B cell (primary cell): ENCODE measurements around the gene CBLB. TPM values are rescaled to one million over a fixed set of nuclear protein-coding genes. Genes with fewer than 3 reads are reported as not detected.

Source experiments
- ATAC-seq: fragments of 200-7000 bp; cut with Tn5 transposase; one replicate; pipeline ENCODE4 v1.10.0; 2021; ENCODE audit warnings: low read depth, mild to moderate bottlenecking, moderate number of reproducible peaks, moderate library complexity
- CTCF ChIA-PET: fragments of 350-600 bp; sonication (Branson Sonifier 250); formaldehyde crosslinking; loops from one replicate; lab custom pipeline; 2021; ENCODE audit warnings: antibody characterized with exemption, inconsistent platforms; lab: Charles Lee
- POLR2A ChIA-PET: fragments of 350-600 bp; sonication (Branson Sonifier 250); formaldehyde crosslinking; loops from one replicate; lab custom pipeline; 2021; ENCODE audit warnings: antibody characterized with exemption; lab: Charles Lee
- DNase-seq: peaks from one replicate; pipeline ENCODE4 v3.0.0; 2013
- H2AFZ ChIP-seq: 2 replicates; pipeline ENCODE4 v1.6.1; 2012; ENCODE audit warnings: mild to moderate bottlenecking, low read depth, low read length; ENCODE audit not compliant: insufficient read depth, poor library complexity, severe bottlenecking
- H3K27ac ChIP-seq, 2 donors: 1 replicate in 1 of 2; 2 replicates in 1 of 2; pipeline ENCODE4 v1.5.1; 2012 to 2013; ENCODE audit warnings: low read length in 2 of 2, mild to moderate bottlenecking in 2 of 2, moderate library complexity in 1 of 2
- H3K27me3 ChIP-seq, 4 experiments: fragments of 200-600 bp in 1 of 4; sonication (generic) in 1 of 4; replicated peaks in 1 of 4; 1 replicate in 2 of 4; 2 replicates in 2 of 4; pipeline versions ENCODE4 v1.6.1 to v1.7.0; 2013 to 2016; ENCODE audit warnings: low read length in 3 of 4, mild to moderate bottlenecking in 2 of 4, mixed read lengths in 1 of 4, moderate library complexity in 1 of 4; ENCODE audit not compliant: insufficient read depth in 4 of 4, control insufficient read depth in 3 of 4; ENCODE audit errors: control extremely low read depth in 1 of 4
- H3K36me3 ChIP-seq, 2 experiments: replicated peaks in 1 of 2; 1 replicate in 1 of 2; 2 replicates in 1 of 2; pipeline versions ENCODE4 v1.6.1 to v1.7.1; 2013; ENCODE audit warnings: low read length in 1 of 2; ENCODE audit not compliant: insufficient read depth in 2 of 2, control insufficient read depth in 1 of 2; ENCODE audit errors: control extremely low read depth in 1 of 2, extremely low read depth in 1 of 2
- H3K4me1 ChIP-seq, 2 donors: fragments of 200-600 bp in 1 of 2; sonication (generic) in 1 of 2; 1 replicate in 1 of 2; 2 replicates in 1 of 2; pipeline versions ENCODE4 v1.5.1 to v1.6.1; 2013 to 2017; ENCODE audit warnings: low read length in 2 of 2; ENCODE audit not compliant: control insufficient read depth in 2 of 2, insufficient read depth in 2 of 2
- H3K4me2 ChIP-seq: replicated peaks from 2 replicates; pipeline ENCODE3; 2012; ENCODE audit warnings: mild to moderate bottlenecking, low read depth, low read length; ENCODE audit not compliant: poor library complexity, severe bottlenecking
- H3K4me3 ChIP-seq, 5 experiments: fragments of 200-600 bp in 1 of 5; sonication (generic) in 1 of 5; 1 replicate in 3 of 5; 2 replicates in 2 of 5; pipeline versions ENCODE4 v1.5.1 to v1.7.0; 2011 to 2016; ENCODE audit warnings: low read length in 4 of 5, mild to moderate bottlenecking in 4 of 5, low read depth in 2 of 5, control low read depth in 1 of 5, moderate library complexity in 1 of 5; ENCODE audit not compliant: insufficient read depth in 1 of 5; ENCODE audit errors: control extremely low read depth in 1 of 5, extremely low read depth in 1 of 5
- H3K79me2 ChIP-seq: fragments of 200-600 bp; sonication (generic); one replicate; pipeline ENCODE4 v1.6.0; 2016; ENCODE audit warnings: low read length; ENCODE audit not compliant: control insufficient read depth, insufficient read depth
- H3K9ac ChIP-seq: fragments of 200-600 bp; sonication (generic); 2 replicates; pipeline ENCODE4 v1.6.1; 2017; ENCODE audit warnings: mild to moderate bottlenecking, low read length, moderate library complexity
- H3K9me3 ChIP-seq, 3 donors: one replicate each; pipeline versions ENCODE4 v1.6.1 to v1.7.1; 2013; ENCODE audit warnings: low read length in 2 of 3; ENCODE audit not compliant: control insufficient read depth in 2 of 3, insufficient read depth in 1 of 3; ENCODE audit errors: control extremely low read depth in 1 of 3
- H4K20me1 ChIP-seq: 2 replicates; pipeline ENCODE4 v1.6.0; 2012; ENCODE audit warnings: mild to moderate bottlenecking, low read length; ENCODE audit not compliant: insufficient read depth, control insufficient read depth, poor library complexity, severe bottlenecking
- H3K27ac Mint-ChIP-seq: one replicate; pipeline ENCODE4 v1.8.0; 2021; ENCODE audit warnings: mixed read lengths
- H3K27me3 Mint-ChIP-seq: one replicate; pipeline ENCODE4 v1.8.0; 2021; ENCODE audit warnings: mixed read lengths
- H3K4me1 Mint-ChIP-seq: one replicate; pipeline ENCODE4 v1.8.0; 2021; ENCODE audit warnings: mixed read lengths
- H3K4me3 Mint-ChIP-seq: one replicate; pipeline ENCODE4 v1.8.0; 2021; ENCODE audit warnings: mixed read lengths
- H3K9me3 Mint-ChIP-seq: one replicate; pipeline ENCODE4 v1.8.0; 2022; ENCODE audit warnings: mixed read lengths; ENCODE audit not compliant: insufficient read depth
- CTCF ChIP-seq: fragments of 200-600 bp; IDR thresholded peaks from one replicate; pipeline ENCODE4 v1.8.0; 2022; ENCODE audit warnings: antibody characterized with exemption, mild to moderate bottlenecking
- EZH2 ChIP-seq: IDR thresholded peaks from 2 replicates; pipeline ENCODE4 v1.6.1; 2012; ENCODE audit warnings: borderline replicate concordance, low read depth, mild to moderate bottlenecking, moderate library complexity, low read length; ENCODE audit not compliant: insufficient read depth, poor library complexity, severe bottlenecking
- WGBS: methylation state at CpG from one replicate; pipeline ENCODE4 v1.1.5; 2013; ENCODE audit warnings: missing lambda C conversion rate; ENCODE audit not compliant: insufficient coverage; 5-methylcytosine and 5-hydroxymethylcytosine counted together
- intact Hi-C: fragments of 100-400 bp; cut with micrococcal nuclease; formaldehyde crosslinking; loops from one replicate; pipeline ENCODE4 v1.10.0; 2022
- polyA plus RNA-seq: library from polyadenylated mRNA; depleted of rRNA; stranded (reverse); fragments of >200 nt; gene quantifications from 2 replicates; pipeline ENCODE4 v1.2.3, GENCODE V29; 2012
- total RNA-seq, 2 donors: library from RNA; stranded (reverse); fragments of 120-200 nt in 1 of 2; gene quantifications; 1 replicate in 1 of 2; 2 replicates in 1 of 2; pipeline versions ENCODE4 v1.2.3 to v1.2.4, GENCODE V29; 2013 to 2022

Gene CBLB
- total and polyA plus RNA-seq, 2 donors (not counting 1 experiment from before 2014, with no cell fraction given) = 19.0 to 135 TPM

DNA sequence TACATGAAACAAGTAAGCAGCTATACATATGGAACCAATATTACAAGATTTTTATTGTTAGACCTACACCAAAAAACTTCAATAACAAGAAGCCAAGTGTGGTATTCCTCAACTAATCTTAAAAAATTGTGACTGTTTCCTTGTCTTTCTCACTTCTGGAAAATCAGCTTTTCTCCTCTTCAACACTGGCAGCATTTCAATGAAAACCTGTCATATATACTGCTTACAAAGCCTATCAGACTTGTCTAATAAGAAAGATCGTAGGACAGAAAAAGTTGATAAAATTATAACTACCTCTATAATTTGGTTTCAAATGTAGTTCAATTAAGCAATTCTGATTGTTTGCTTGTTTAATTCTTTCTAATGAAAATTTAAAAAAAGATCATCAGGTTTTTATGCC, 55.1 kb downstream of the CBLB start:
- H3K27ac ChIP-seq = no peak overlapping the region
- H3K79me2 ChIP-seq = peaks cover 32% of the 10 kb centered on the region
- ATAC-seq (no peak), DNase-seq (no peak)
- no peaks in the 10 kb centered on the region for H3K27me3 Mint-ChIP-seq
- POLR2A ChIA-PET = no interaction called here
- WGBS = no CpG with 5 or more reads among the region's 1 CpG
- H4K20me1 ChIP-seq = no peaks in the 10 kb centered on the region
- no peaks in the 10 kb centered on the region for H3K27me3 ChIP-seq
- H3K4me3 Mint-ChIP-seq = no peak overlapping the region
- H3K4me3 ChIP-seq = no peak overlapping the region
- no peak for TF ChIP-seq EZH2
- TF ChIP-seq CTCF = no peak
- H3K27ac Mint-ChIP-seq = no peak overlapping the region
- H3K4me1 ChIP-seq = peaks cover 15% of the 10 kb centered on the region in 2 donors
- H3K9me3 Mint-ChIP-seq = peaks cover 6% of the 10 kb centered on the region
- intact Hi-C loops = no loop called here
- CTCF ChIA-PET = no interaction called here
- no peaks in the 10 kb centered on the region for H3K36me3 ChIP-seq
- H2AFZ ChIP-seq = no peak overlapping the region
- no peak overlapping the region for H3K4me2 ChIP-seq
- H3K9me3 ChIP-seq = peaks cover 0 to 2% (median 0%) of the 10 kb centered on the region in 3 donors
- no peak overlapping the region for H3K9ac ChIP-seq
- H3K4me1 Mint-ChIP-seq = peaks cover 46% of the 10 kb centered on the region

DNA sequence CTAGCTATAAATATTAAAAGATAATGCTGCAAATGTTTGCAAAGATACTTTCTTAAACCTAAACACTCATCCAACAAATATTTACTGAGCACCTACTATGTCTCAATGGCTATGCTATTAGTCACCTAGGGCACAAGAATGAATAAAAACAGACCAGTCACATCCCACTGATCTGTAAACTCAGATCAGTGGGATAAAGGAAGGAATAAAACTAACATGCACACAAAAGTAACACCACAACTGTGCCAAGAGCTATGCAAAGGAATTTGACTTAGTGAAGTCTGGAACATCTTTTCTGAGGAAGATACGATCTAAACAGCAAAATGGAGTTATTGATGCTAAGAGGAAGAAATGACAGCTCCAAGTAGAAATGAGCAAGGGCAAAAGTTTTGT, 56.6 kb downstream of the CBLB start:
- H3K79me2 ChIP-seq = peaks cover 45% of the 10 kb centered on the region
- DNase-seq (no peak), ATAC-seq (no peak)
- H3K4me2 ChIP-seq = no peak overlapping the region
- H3K4me3 ChIP-seq = no peak overlapping the region
- no peak overlapping the region for H3K9ac ChIP-seq
- H3K27me3 ChIP-seq = no peaks in the 10 kb centered on the region
- no peaks in the 10 kb centered on the region for H4K20me1 ChIP-seq
- intact Hi-C loops = no loop called here
- TF ChIP-seq EZH2 (no peak), CTCF (no peak)
- ChIA-PET POLR2A (no interaction called here), CTCF (interaction anchor here (0.9 kb wide), 1 partner anchor 29 kb away, joined by 3 read pairs; no protein-coding TSS in a partner anchor)
- Mint-ChIP-seq H3K9me3 (peaks cover 6% of the 10 kb centered on the region), H3K4me1 (peaks cover 44% of the 10 kb centered on the region), H3K27ac (no peak overlapping the region), H3K27me3 (no peaks in the 10 kb centered on the region), H3K4me3 (no peak overlapping the region)
- H3K4me1 ChIP-seq = peaks cover 11 to 12% of the 10 kb centered on the region in 2 donors
- no peak overlapping the region for H3K27ac ChIP-seq
- H3K36me3 ChIP-seq = no peaks in the 10 kb centered on the region
- H2AFZ ChIP-seq = no peak overlapping the region
- WGBS = 83% methylated on average over 1 of the region's 1 CpG
- peaks cover 0 to 2% (median 0%) of the 10 kb centered on the region in 3 donors for H3K9me3 ChIP-seq
